T47D (cell line): Measurements from ENCODE around the gene TEX26.

Experiments
- DNase-seq, 2 experiments: peaks; one replicate each; pipeline versions ENCODE4 v3.0.0 to v3.0.0-alpha.2; 2011 to 2012; ENCODE audit warnings: low read depth in 1 of 2, low spot score in 1 of 2
- JUND ChIP-seq: IDR thresholded peaks from 2 replicates; pipeline ENCODE4 v1.6.1; 2012; ENCODE audit warnings: low read depth
- in situ Hi-C: cut with HindIII; loops from 2 replicates; pipeline ENCODE4 v1.10.0; 2016; ENCODE audit warnings: low sequenced_read_pairs, low pct_unique_long_range_greater_than_20kb

TEX26 gene

GRCh38 chr13:30972888-30973377, 40.5 kb downstream of the TEX26 start:
- in situ Hi-C loops, result no loop called here
- peak in 1 of 2 experiments; percentile 38 for DNase-seq
- no peak for TF ChIP-seq JUND

DNA sequence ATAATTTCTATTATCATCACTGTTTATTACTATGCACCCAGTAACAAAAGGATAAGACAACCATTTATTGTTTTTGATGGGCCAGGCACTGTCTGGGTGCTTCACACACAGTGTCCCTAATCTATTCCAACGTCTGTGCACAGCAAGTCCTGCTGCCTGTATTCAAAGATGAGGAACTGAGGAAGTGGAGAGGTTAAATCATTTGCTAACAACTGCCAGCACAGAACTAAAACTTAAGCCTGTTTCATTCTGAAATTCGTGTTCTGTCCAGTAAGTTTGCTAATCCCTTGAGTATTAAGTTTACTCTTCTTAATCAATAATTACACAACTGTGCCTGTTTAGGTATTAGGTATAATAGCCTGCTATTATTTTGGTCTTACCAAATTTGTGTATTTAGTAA, 41.9 kb downstream of the TEX26 start:
- TF ChIP-seq JUND, result no peak

GRCh38 chr13:30976025-30976424, 43.6 kb downstream of the TEX26 start:
- in situ Hi-C loops, result no loop called here
- DNase-seq, result no peak
- TF ChIP-seq JUND, result no peak

More for the DNA sequence above, 41.9 kb downstream of the TEX26 start:
- in situ Hi-C loops, result no loop called here
- no peak for DNase-seq

GRCh38 chr13:30978981-30979956, 46.8 kb downstream of the TEX26 start:
- DNase-seq, result no peak
- in situ Hi-C loops, result no loop called here
- TF ChIP-seq JUND, result no peak

DNA sequence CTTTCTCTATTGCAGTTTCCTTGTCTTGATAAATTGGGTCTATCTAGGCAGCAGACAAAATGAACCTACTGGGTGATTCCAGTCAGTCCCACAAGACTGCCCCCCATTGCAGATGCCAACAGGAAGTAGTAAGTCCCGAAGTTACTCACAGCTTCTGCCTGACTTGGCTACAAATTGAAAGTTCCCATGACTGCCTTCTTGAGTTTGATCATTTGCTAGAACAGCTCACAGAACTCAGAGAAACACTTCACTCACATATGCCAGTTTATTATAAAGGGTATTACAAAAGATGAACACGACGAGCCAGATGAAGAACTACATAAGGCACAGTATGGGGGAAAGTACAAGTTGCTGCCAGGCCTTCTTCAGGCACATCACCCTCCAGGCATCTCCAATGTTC, 50.0 kb downstream of the TEX26 start:
- TF ChIP-seq JUND, result no peak
- DNase-seq, result no peak
- in situ Hi-C loops, result no loop called here

GRCh38 chr13:30982906-30983305, 50.5 kb downstream of the TEX26 start:
- no peak for TF ChIP-seq JUND
- no peak for DNase-seq
- in situ Hi-C loops, result no loop called here

GRCh38 chr13:30983431-30983830, 51.0 kb downstream of the TEX26 start:
- no peak for DNase-seq
- in situ Hi-C loops, result no loop called here
- TF ChIP-seq JUND, result no peak

GRCh38 chr13:30984620-30985019, 52.2 kb downstream of the TEX26 start:
- in situ Hi-C loops, result no loop called here
- no peak for DNase-seq
- TF ChIP-seq JUND, result no peak

- in situ Hi-C loops, result no loop called here
- no peak for TF ChIP-seq JUND
- no peak for DNase-seq
Observed at GRCh38 chr13:30985637-30986205, 53.3 kb downstream of the TEX26 start.

- no peak for DNase-seq
- TF ChIP-seq JUND, result no peak
- in situ Hi-C loops, result no loop called here
Observed at GRCh38 chr13:30991184-30991583, 58.7 kb downstream of the TEX26 start.

GRCh38 chr13:30991922-30992321, 59.5 kb downstream of the TEX26 start:
- TF ChIP-seq JUND, result no peak
- in situ Hi-C loops, result no loop called here
- DNase-seq, result no peak

GRCh38 chr13:30995331-30995730, 62.9 kb downstream of the TEX26 start:
- in situ Hi-C loops, result no loop called here
- TF ChIP-seq JUND, result no peak
- DNase-seq, result no peak

GRCh38 chr13:30997697-30998096, 65.2 kb downstream of the TEX26 start:
- in situ Hi-C loops, result no loop called here
- TF ChIP-seq JUND, result no peak
- DNase-seq, result no peak
